B cell (primary cell): ENCODE measurements around the gene ASTN1.

ENCODE experiments used
- CTCF ChIP-seq: fragments of 200-600 bp; IDR thresholded peaks from one replicate; pipeline ENCODE4 v1.8.0; 2022; ENCODE audit warnings: antibody characterized with exemption, mild to moderate bottlenecking
- EZH2 ChIP-seq: IDR thresholded peaks from 2 replicates; pipeline ENCODE4 v1.6.1; 2012; ENCODE audit warnings: borderline replicate concordance, low read depth, mild to moderate bottlenecking, moderate library complexity, low read length; ENCODE audit not compliant: insufficient read depth, poor library complexity, severe bottlenecking

GRCh38 chr1:177044390-177044789 lies 120.1 kb downstream of the ASTN1 start:
- no peak for TF ChIP-seq CTCF
- TF ChIP-seq EZH2: no peak
